SK-N-MC (cell line): ENCODE measurements around the gene DCST1.
A peak's percentile ranks its signal among the peaks of the same experiment; 100 is the strongest.

Experiments
- EZH2 ChIP-seq: fragments of 200-600 bp; sonication (generic); IDR thresholded peaks from one replicate; pipeline ENCODE4 v1.6.1; 2017; ENCODE audit warnings: antibody characterized with exemption
- FOXP2 ChIP-seq: optimal IDR thresholded peaks from 2 replicates; pipeline ENCODE3; 2011; ENCODE audit warnings: mild to moderate bottlenecking, moderate library complexity; ENCODE audit not compliant: insufficient read depth; ENCODE audit errors: extremely low read length, control extremely low read depth
- POLR2AphosphoS5 ChIP-seq: IDR thresholded peaks from 2 replicates; pipeline ENCODE4 v1.6.1; 2012; ENCODE audit warnings: mild to moderate bottlenecking, low read depth, low read length, borderline replicate concordance

- peak; percentile 55; the same call in 1 of the 2 replicates for TF ChIP-seq POLR2AphosphoS5
- TF ChIP-seq EZH2 = no peak
- peak; percentile 58 for TF ChIP-seq FOXP2
Measured at GRCh38 chr1:155080312-155081228, 46.9 kb downstream of the DCST1 start.
